Large intestine (tissue), 3 donors: ENCODE results near the gene SH2D3C. TPM values are rescaled to one million over a fixed set of nuclear protein-coding genes. Genes with fewer than 3 reads are reported as not detected.

ENCODE experiments used
- DNase-seq, 2 donors: peaks; one replicate each; pipeline versions ENCODE4 v3.0.0 to v3.0.0-alpha.2; 2013
- H3K27ac ChIP-seq: one replicate; pipeline ENCODE4 v1.5.1; 2013; ENCODE audit warnings: low read length
- H3K27me3 ChIP-seq: 2 replicates; pipeline ENCODE4 v1.6.1; 2013; ENCODE audit warnings: low read length; ENCODE audit not compliant: control insufficient read depth, insufficient read depth
- H3K36me3 ChIP-seq: 2 replicates; pipeline ENCODE4 v1.6.1; 2013; ENCODE audit warnings: low read length; ENCODE audit not compliant: control insufficient read depth, insufficient read depth
- H3K4me1 ChIP-seq: one replicate; pipeline ENCODE4 v1.6.1; 2013; ENCODE audit warnings: low read length; ENCODE audit not compliant: control insufficient read depth, insufficient read depth
- H3K4me3 ChIP-seq: one replicate; pipeline ENCODE4 v1.5.1; 2013; ENCODE audit warnings: low read length
- H3K9me3 ChIP-seq: one replicate; pipeline ENCODE4 v1.6.1; 2013; ENCODE audit warnings: mild to moderate bottlenecking, low read depth, low read length, moderate library complexity; ENCODE audit not compliant: control insufficient read depth
- WGBS: methylation state at CpG from one replicate; pipeline ENCODE4 v1.1.5; 2013; ENCODE audit warnings: low lambda C conversion rate; ENCODE audit not compliant: insufficient coverage; 5-methylcytosine and 5-hydroxymethylcytosine counted together
- polyA plus RNA-seq: library from polyadenylated mRNA; unstranded; fragments of 120-200 nt; gene quantifications from one replicate; pipeline ENCODE4 v1.2.1, GENCODE V29; 2013

SH2D3C gene
- polyA plus RNA-seq, 1 donor = 7.4 TPM

- no peak for DNase-seq
- Histone ChIP-seq H3K27me3 (no peaks in the 10 kb centered on the region), H3K27ac (no peak overlapping the region), H3K9me3 (no peaks in the 10 kb centered on the region), H3K4me3 (no peak overlapping the region), H3K36me3 (no peaks in the 10 kb centered on the region), H3K4me1 (peaks cover 4% of the 10 kb centered on the region)
- no CpG with 5 or more reads among the region's 8 CpGs for WGBS
These were observed 69.4 kb downstream of the SH2D3C start for GRCh38 chr9:127708952-127709587.

- Histone ChIP-seq H3K9me3 (no peaks in the 10 kb centered on the region), H3K36me3 (no peaks in the 10 kb centered on the region), H3K27me3 (no peaks in the 10 kb centered on the region), H3K4me3 (no peak overlapping the region), H3K27ac (no peak overlapping the region), H3K4me1 (peaks cover 4% of the 10 kb centered on the region)
- no CpG with 5 or more reads among the region's 5 CpGs for WGBS
- DNase-seq = no peak
These were observed 70.7 kb downstream of the SH2D3C start for GRCh38 chr9:127707766-127708165.

GRCh38 chr9:127706836-127707241 lies 71.6 kb downstream of the SH2D3C start, which contains the start of gene CFAP157:
TSS of gene CFAP157 (plus strand) at chr9:127706988. CDS start at chr9:127707032, 44 bp downstream.
- Histone ChIP-seq H3K9me3 (no peaks in the 10 kb centered on the region), H3K4me1 (peaks cover 4% of the 10 kb centered on the region), H3K27ac (no peak within 1 kb of the TSS), H3K4me3 (no peak within 1 kb of the TSS), H3K36me3 (no peaks in the 10 kb centered on the region), H3K27me3 (no peaks in the 10 kb centered on the region)
- WGBS = no CpG with 5 or more reads among the region's 11 CpGs
- DNase-seq = peak in 1 of 2 donors; percentile 32

- WGBS = no CpG with 5 or more reads among the region's 12 CpGs
- H3K4me3 ChIP-seq = no peak overlapping the region
- H3K27me3 ChIP-seq = no peaks in the 10 kb centered on the region
- H3K36me3 ChIP-seq = no peaks in the 10 kb centered on the region
- DNase-seq = no peak
- no peaks in the 10 kb centered on the region for H3K9me3 ChIP-seq
- H3K27ac ChIP-seq = no peak overlapping the region
- peaks cover 4% of the 10 kb centered on the region for H3K4me1 ChIP-seq
These were observed 72.7 kb downstream of the SH2D3C start for GRCh38 chr9:127705577-127706379.

GRCh38 chr9:127703289-127703946 lies 75.0 kb downstream of the SH2D3C start:
- Histone ChIP-seq H3K4me1 (peaks cover 7% of the 10 kb centered on the region), H3K36me3 (no peaks in the 10 kb centered on the region), H3K9me3 (peaks cover 3% of the 10 kb centered on the region), H3K27me3 (no peaks in the 10 kb centered on the region), H3K4me3 (no peak overlapping the region), H3K27ac (no peak overlapping the region)
- DNase-seq = no peak
- 80% methylated on average over 2 of the region's 9 CpGs for WGBS

GRCh38 chr9:127700594-127701255 lies 77.7 kb downstream of the SH2D3C start:
- WGBS = no CpG with 5 or more reads among the region's 5 CpGs
- no peak overlapping the region for H3K27ac ChIP-seq
- no peak for DNase-seq
- H3K27me3 ChIP-seq = no peaks in the 10 kb centered on the region
- no peaks in the 10 kb centered on the region for H3K36me3 ChIP-seq
- H3K4me1 ChIP-seq = peaks cover 3% of the 10 kb centered on the region
- no peak overlapping the region for H3K4me3 ChIP-seq
- peaks cover 3% of the 10 kb centered on the region for H3K9me3 ChIP-seq

GRCh38 chr9:127700140-127700539 lies 78.3 kb downstream of the SH2D3C start:
- Histone ChIP-seq H3K36me3 (no peaks in the 10 kb centered on the region), H3K4me1 (peaks cover 3% of the 10 kb centered on the region), H3K27me3 (no peaks in the 10 kb centered on the region), H3K27ac (no peak overlapping the region), H3K4me3 (no peak overlapping the region), H3K9me3 (peaks cover 3% of the 10 kb centered on the region)
- no CpG with 5 or more reads among the region's 2 CpGs for WGBS
- DNase-seq = no peak

GRCh38 chr9:127698985-127699670 lies 79.3 kb downstream of the SH2D3C start:
- H3K36me3 ChIP-seq = no peaks in the 10 kb centered on the region
- peak; percentile 94 to 96 for DNase-seq
- H3K27ac ChIP-seq = peak overlapping the region; percentile 19
- WGBS = 0% methylated on average over 3 of the region's 41 CpGs
- no peaks in the 10 kb centered on the region for H3K27me3 ChIP-seq
- peak overlapping the region; percentile 38 for H3K4me3 ChIP-seq
- H3K9me3 ChIP-seq = peaks cover 3% of the 10 kb centered on the region
- peaks cover 3% of the 10 kb centered on the region for H3K4me1 ChIP-seq

GRCh38 chr9:127698386-127698785 lies 80.1 kb downstream of the SH2D3C start:
- peaks cover 3% of the 10 kb centered on the region for H3K9me3 ChIP-seq
- H3K27ac ChIP-seq = no peak overlapping the region
- WGBS = no CpG with 5 or more reads among the region's 5 CpGs
- H3K4me1 ChIP-seq = peaks cover 3% of the 10 kb centered on the region
- no peak overlapping the region for H3K4me3 ChIP-seq
- no peak for DNase-seq
- no peaks in the 10 kb centered on the region for H3K36me3 ChIP-seq
- no peaks in the 10 kb centered on the region for H3K27me3 ChIP-seq
